GM19397 (cell line): ENCODE data around the gene SMC1B.
"Not testable (repeated sequence)": the region's sequence is repeated elsewhere in the genome, so short reads cannot be mapped to it uniquely, and the experiment has no call there.

Experiments
- ATAC-seq: cut with Tn5 transposase; IDR thresholded peaks from one replicate; pipeline ENCODE4 v1.9.1; 2021; ENCODE audit warnings: mild to moderate bottlenecking, moderate library complexity; ENCODE audit not compliant: unreplicated experiment

SMC1B gene

GRCh38 chr22:45421349-45422055 lies 8.1 kb upstream of the SMC1B start:
- no peak for ATAC-seq

GRCh38 chr22:45420539-45420938 lies 7.1 kb upstream of the SMC1B start:
- ATAC-seq: no peak

GRCh38 chr22:45420011-45420410 lies 6.6 kb upstream of the SMC1B start:
- no peak for ATAC-seq

- ATAC-seq: no peak
These were observed 5.4 kb upstream of the SMC1B start for GRCh38 chr22:45418770-45419138.

- ATAC-seq: no peak
These were observed 4.8 kb upstream of the SMC1B start for GRCh38 chr22:45418056-45418769.

- ATAC-seq: no peak
These were observed 409 bp downstream of the SMC1B start for GRCh38 chr22:45413013-45413367.

- no peak for ATAC-seq
These were observed 5.6 kb downstream of the SMC1B start for GRCh38 chr22:45407793-45408192.

GRCh38 chr22:45402466-45402985 lies 10.9 kb downstream of the SMC1B start:
- no peak for ATAC-seq

- ATAC-seq: no peak
These were observed 13.5 kb downstream of the SMC1B start for GRCh38 chr22:45399712-45400445.

GRCh38 chr22:45398214-45398613 lies 15.2 kb downstream of the SMC1B start:
- ATAC-seq: no peak

- no peak for ATAC-seq
These were observed 15.6 kb downstream of the SMC1B start for GRCh38 chr22:45397806-45398205.

GRCh38 chr22:45389546-45389945 lies 23.9 kb downstream of the SMC1B start:
- ATAC-seq: no peak

- ATAC-seq: no peak
These were observed 32.1 kb downstream of the SMC1B start for GRCh38 chr22:45381348-45381747.

- ATAC-seq: no peak
These were observed 36.7 kb downstream of the SMC1B start for GRCh38 chr22:45376703-45377102.

- ATAC-seq: no peak
These were observed 37.4 kb downstream of the SMC1B start for GRCh38 chr22:45376009-45376408.

- not testable (repeated sequence) for ATAC-seq
These were observed 39.8 kb downstream of the SMC1B start for GRCh38 chr22:45373592-45373991.

GRCh38 chr22:45366713-45367112 lies 46.7 kb downstream of the SMC1B start:
- no peak for ATAC-seq

- ATAC-seq: no peak
These were observed 53.8 kb downstream of the SMC1B start for GRCh38 chr22:45359627-45360026.

GRCh38 chr22:45358127-45358526 lies 55.3 kb downstream of the SMC1B start:
- no peak for ATAC-seq

GRCh38 chr22:45357490-45357889 lies 55.9 kb downstream of the SMC1B start:
- ATAC-seq: no peak

GRCh38 chr22:45353786-45354185 lies 59.6 kb downstream of the SMC1B start:
- ATAC-seq: no peak

- ATAC-seq: not testable (repeated sequence)
These were observed 60.6 kb downstream of the SMC1B start for GRCh38 chr22:45352757-45353156.
